Measurements from ENCODE around the gene DGKG.

The DGKG gene

DNA sequence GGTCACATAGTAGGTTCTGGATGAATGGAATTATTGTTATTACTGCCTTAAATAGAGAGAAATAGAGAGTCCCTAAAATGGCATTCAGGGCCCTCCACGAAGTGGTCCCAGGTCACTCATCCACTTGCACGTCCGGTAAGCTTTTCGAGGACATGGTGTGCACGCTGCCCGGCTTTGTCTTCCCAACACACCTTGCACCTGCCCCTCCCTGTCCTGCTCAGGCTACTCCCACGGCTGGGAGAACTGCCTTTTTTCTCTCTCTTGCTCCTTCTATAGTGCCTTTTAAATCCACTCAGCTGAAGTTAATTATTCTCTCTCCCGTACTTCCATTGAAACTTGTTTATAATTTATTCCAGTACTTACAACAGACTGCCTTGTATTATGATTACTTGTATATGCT lies 5.6 kb upstream of the DGKG start:
- no peak for DNase-seq

DNA sequence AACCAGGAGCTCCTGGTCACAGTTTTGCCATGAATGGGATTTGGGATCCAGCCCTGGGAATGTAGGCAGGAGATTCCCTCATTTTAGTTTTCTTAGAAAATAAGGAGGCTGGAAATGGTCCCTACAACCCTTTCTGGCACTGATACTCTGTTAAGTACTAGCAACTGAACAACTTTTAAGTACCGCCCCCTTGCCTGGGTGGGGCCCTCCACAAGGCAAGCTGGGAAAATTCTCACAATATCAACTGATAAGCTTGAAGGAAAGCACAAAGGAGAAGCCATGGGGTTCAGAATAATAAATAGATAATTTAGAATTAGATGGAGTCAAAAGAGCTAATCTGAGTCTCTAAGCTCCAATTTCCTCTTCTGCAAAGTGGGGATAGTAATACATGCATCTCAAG lies 4.2 kb upstream of the DGKG start:
- DNase-seq, result no peak

DNA sequence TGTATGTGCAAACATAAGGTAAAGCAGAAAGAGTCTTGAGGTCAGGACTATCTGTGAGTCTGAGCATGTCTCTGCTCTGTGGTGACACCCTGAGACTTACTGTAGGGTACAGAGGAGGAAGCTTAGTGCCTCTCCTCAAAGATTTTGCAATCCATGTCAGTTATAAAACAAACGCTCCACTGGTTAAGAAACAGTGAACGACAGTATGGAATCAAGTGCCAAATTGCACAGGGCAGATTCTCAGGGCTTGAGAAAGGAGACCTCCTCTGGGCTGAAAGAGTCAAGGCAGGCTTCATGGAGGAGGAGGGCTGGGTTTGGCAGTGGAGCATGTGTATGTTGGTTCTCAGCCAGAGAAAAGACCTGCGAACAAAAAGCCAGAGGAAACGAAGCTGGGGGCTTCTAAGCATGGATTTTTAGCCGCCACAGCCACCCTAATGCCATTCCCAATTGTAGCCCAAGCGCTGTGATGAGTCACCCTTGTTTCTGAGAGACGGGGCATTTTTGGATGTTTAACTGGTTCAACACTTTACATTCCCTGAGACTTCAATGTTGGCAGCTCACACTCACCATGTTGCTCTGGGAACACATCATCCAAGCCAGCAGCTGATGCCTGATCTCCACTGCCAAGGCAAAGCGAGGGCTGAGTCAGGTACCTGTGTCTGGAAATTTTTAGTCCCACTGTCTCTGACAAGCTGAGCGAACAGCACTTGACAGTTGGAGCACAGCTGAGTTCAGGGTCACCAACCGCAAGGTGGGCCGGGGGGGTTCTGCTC lies 3.4 kb upstream of the DGKG start:
- DNase-seq, result no peak

DNA sequence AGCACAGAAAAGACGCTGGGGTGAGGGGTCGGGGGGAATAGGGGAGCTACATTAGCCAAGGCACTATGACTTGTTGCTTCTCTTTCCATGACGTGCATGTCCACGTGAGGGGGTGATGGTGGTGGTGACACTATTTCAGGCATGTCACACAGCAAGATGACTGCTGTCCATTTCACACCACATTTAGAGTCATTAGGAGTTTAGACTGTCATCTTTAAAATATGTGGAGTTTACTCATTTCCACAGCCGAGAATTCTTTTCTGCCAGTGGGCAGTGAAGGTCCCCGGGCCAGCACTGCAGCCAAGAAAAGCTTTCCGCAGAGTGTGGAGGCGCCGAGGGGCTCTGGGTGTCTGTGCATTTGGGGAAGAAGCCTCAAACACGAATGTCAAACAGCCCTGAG lies 954 bp upstream of the DGKG start:
- DNase-seq, result no peak

DNA sequence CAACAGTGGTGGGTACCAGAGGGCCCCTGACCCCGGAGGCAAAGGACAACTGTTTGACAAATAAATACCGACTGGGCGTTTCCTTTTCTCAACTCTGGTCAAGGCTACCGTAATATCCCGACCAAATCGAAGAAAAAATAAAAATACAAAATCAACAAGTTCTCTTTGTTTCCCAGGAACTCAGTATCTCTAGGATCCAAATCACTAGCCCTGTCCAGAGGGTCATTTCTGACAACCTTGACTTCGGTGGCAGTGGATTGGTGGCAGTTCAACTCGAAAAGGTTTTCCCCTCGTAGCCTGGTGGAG lies 456 bp upstream of the DGKG start:
- no peak for DNase-seq

DNA sequence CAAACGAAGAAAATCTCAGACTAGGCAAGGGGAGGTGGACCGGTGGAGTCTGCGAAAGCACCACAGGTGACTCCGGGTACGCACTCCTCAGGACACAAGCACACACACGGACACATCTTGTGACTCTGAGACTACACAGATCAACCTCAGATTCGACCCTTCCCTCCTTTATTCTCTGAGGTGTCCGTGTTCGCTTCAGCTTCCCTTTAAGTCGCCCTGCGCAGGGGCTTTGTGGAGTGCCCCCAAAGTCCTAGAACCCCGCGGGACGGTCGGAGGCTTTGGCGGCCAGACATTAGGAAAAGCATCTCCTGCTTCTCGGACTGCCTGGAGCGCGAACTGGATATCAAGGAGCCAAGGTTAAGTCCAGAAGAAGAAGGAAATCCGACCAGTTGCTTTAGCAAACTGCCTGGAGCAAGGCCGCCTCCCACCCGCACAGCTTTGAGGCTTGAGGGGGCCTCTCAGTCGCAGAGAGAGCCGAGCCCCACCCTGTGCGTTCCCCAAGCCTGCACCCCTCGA lies 730 bp downstream of the DGKG start:
- DNase-seq, result no peak

DNA sequence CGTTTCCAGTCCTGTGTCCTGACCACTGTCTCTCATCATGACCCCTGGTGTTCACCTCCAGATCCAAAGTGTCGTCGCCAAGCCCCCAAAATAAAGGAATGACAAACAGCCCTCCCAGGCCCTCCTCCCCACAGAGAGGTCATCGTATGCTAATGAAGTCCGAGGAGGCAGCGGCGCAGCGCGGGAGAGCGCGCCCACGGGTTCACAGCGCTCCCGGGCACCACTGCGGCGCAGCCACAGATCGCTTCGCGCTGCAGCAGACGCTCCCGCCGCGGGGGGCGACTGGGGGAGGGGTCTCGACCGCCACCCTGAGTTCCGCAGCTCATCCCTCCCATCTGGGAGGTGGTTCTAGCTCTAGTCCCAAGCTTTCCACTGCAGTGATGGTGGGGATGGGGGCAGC lies 1.3 kb downstream of the DGKG start:
- no peak for DNase-seq

DNA sequence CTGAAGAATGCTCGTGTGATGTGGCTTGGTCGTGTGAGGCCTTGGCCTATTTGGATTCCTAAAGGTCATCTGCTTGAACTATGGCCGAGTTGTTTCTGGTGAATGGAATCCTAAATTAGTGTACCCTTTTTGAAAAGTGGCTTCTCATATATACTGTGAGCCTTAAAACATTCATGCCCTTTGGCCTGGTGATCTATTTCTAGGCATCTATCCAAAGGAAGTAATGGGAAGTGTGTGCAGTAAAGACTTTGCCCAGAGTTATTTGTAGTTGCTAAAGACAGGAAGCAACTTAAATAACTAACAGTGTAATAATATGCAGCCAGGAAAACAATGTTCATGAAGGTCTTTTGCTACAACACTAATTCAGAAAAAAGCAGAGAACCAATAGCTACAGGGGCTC lies 3.0 kb downstream of the DGKG start:
- no peak for DNase-seq

DNA sequence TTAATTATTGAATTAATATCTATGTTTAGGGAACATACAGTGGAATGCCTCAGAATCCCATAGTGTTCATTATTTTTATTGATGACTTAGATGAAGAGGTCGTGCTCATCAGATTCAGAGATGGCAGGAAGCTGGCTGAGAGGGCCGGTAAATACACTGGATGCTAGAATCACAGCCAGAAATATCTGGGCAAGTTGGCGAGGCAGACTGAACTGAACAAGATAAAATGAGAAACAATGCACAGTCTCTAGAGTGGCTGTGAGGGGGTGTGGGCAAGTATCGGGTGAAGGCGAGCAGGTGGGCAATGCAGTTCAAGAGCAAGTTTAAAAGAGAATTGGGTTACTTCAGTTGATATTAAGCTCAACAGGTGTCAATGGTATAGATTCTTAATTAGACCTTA lies 5.9 kb downstream of the DGKG start:
- DNase-seq, result no peak

DNA sequence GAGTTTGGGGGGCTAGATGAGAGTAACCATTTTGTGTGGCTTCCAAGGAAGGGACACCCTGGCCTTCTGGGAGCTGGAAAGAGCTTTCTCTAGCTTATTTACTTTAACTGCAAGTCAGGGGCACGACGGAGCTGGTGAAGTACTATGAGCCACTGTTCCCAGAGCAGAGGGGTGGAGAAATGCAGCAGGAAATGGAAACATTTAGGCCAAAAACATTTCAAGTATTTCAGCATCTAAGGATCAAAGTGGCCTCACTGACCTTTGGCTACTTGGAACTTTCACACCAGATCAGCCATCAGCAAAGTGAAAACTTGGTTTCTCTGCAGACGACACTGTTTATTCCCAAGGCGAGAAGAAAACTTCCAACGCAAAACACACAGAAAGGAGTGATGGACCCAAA lies 7.9 kb downstream of the DGKG start:
- no peak for DNase-seq

DNA sequence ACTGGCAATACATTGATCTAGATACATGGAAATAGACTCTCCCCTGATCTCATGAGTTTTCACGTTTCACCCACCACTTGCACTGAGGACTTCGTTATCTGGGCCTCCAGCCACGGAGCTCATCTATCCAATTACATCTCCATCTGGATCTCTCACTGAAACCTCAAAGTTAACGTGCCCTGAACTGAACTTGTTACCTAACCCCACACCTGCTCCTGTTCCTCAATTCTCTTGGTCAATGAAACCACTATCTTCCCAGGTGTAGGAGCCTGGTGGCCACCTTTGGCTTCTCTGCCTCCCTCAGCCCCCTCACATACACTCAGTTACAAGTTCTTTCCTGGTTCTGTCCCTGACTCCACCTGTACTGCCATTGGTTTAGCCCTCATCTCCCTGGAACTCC lies 9.7 kb downstream of the DGKG start:
- no peak for DNase-seq

DNA sequence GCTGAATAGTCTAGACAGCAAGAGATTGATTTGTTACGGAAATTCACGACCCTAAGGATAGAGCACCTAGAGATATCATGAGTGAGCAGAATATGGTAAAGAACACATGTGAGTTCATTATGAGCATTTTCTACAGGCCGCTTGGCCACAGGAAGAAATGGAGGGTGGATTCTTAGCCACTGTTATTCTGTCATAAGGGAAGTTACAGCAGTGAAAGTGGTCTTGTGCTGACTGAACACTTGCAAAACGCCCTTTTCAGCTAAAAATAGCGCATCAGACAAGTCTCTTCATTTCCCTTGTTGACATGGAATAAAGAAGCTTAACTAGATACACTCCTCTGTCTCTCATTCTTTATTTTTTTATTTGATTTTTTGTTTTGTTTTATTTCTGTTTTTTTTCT lies 19.8 kb downstream of the DGKG start:
- DNase-seq, result no peak

DNA sequence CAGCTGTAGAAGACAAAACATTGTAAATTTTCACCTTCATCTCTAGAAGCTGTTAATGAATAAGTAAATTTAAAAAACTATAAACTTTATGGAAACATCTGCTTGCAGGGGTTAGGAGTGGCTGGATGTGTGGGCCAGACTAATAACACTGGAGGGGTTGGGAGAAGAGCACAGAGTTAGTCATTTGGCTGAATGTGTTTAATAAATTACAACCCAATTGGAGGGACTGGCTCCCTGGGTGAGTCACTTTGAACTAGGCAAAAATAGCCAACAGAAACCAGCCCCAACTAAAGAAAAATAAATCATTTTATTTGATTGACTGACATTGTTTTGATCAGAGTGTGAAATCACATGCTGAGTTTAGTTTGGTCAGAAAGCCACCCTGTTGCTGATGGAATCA lies 21.8 kb downstream of the DGKG start:
- no peak for DNase-seq

DNA sequence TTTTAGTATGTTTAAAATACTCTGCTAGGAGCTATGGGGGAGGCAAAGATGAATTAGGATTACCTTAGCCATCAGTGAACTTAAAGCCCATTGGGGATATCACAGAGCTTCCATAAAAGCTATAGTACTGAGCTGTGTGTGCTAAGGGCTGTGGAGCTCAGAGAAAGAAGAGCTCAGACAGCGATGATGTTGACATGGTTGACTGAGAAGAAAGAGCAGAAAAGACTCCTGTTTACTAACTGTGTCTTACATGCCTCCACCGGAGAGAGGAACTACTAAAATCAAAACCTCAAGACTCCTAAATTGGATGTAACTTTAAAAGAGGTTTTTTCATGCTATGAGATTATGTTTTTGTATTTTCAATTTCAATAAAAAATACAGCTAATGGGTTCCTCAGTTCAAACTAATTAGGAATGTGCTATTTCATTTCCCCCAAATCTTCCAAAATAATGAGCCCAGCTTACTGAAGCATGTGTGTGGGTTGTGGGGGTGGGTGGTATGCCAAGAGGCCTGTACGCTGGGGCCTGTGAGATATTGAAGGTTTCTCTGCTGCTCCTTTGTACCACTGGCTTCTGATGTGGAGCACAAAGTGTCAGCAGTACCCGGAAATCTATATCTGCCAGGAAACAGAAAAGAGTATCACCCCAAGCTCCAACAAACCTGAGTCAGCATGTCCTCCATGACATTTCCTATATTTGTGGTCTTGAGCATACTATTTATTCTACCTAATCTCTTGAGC lies 22.7 kb downstream of the DGKG start:
- no peak for DNase-seq

DNA sequence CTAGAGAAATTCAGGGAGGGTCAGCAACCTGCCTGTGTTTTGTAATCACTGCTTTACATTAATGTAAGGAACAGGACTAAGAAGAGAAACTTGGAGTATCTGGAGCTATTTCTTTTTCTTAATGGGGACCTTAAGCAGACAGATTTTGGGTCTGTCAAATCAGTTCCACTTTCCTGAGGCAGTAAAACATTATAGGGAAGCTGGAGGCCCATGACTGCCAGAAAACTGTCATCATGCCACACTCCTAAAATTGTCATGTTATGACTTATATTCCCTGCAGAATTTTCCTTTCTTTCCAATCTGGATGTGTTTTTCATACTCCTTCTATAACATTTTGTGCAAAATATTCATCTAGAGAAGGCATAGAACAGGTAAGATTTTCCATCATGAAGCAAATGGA lies 28.8 kb downstream of the DGKG start:
- no peak for DNase-seq

DNA sequence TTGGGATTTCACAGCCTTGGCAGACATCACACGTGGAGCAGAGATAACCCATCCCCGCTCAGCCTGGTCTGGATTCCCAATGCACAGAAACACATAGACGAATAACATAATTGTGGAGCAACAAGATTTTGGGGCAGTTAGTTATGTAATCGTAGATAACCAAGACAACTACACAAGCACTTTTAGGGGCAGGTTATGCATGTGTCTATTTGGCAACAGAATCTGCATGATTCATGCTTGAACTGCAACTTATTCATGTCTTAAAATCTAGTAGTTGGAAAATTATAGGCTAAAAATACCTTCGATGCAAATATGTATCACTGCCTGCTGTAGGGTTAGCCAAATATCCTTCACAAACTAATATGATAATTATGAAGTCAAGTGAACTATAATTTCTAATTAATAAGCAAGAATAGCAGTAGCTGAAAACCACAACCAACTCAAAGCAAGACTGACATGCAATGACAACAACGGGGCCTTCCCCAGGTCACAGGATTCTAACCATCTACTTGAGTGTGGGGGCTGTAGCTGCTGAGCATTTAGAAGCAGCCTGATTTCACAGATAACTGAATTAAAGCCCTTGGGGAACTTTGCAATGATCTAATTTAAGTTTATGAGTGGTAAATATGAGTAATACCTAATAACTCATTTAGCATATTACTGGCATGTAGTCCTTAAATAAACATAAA lies 31.1 kb downstream of the DGKG start:
- DNase-seq, result no peak

DNA sequence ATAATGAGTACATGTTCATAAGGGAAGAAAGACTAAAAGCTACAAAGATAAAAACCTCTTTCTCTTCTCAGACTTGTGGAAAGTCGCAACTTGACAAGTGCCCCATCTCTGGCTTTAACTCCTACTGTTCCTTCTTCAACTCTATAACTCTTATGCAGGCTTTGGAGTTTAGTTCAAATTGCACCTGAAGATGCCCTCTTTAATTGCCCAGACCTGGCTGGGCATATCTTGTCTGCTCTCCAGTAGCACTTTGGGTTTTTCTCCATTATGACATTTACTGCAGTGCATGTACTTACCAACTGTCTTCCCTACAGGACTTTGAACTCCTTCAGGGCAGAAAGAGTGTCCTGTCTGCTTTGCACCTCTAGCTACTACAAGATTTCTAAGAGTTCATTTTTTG lies 32.4 kb downstream of the DGKG start:
- DNase-seq, result no peak

DNA sequence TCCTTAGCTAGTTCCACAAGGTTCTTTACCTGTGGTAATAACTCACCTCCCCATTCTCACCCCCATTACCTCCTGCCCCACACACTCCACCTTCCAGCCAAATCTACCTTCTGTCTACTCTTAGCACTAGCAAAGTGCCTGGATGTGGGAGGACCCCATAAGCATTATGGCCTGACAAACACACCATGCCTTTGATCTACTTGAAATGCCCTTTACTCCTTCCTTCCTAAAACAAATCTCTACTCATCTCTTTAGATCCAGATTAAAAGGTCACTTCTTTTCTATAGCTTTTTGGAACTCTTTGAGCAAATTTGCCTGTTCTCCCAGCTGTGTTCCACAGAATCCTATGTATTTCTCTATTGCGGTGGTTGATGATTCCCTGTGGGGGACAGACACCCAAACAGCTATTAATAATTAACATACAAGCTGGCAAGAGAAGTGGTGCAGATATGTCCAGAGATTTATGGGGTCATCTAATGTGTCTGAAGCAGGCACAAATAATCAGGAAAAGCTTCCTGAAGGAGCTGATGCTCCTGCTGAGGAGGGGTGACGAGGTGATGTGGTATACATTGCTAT lies 34.0 kb downstream of the DGKG start:
- DNase-seq, result no peak

DNA sequence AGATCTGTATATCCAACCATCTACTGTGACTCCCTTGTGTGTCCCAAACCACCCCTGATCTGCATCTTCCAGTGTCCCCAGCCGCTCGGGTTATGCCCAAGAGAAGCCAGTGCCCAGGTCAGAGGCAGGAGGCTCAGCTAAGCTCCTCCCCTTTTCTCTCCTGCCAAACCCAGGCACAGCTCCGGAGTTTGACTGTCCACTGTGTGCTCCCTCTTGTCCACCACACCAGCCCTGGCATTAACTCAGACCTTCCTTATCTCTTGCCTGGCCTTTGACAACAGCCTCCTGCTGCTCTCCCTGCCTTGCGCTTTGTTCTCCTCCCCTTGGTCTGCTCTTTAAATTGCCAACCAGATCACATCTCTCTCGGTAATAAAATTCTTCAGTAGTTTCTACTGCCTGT lies 39.3 kb downstream of the DGKG start:
- DNase-seq, result no peak

DNA sequence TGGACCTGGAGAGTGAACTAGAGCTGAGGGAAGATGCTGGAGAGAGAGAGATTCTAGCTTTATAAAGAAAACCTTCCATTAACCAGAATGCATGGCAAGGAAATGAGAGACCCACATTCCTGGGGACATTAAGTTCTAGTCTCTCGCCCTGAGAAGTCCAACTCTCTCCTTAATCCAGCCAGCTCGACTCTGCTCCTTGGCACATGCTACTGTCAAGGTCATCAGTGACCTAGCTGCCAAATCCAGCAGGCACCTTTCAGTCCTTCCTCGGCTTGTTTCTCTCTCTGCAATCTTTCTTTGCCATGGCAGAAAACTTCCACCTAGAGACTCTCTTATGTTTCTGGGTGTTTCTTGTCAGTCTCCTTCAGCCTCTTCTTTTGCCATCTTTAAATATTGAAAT lies 40.3 kb downstream of the DGKG start:
- DNase-seq, result no peak

DNA sequence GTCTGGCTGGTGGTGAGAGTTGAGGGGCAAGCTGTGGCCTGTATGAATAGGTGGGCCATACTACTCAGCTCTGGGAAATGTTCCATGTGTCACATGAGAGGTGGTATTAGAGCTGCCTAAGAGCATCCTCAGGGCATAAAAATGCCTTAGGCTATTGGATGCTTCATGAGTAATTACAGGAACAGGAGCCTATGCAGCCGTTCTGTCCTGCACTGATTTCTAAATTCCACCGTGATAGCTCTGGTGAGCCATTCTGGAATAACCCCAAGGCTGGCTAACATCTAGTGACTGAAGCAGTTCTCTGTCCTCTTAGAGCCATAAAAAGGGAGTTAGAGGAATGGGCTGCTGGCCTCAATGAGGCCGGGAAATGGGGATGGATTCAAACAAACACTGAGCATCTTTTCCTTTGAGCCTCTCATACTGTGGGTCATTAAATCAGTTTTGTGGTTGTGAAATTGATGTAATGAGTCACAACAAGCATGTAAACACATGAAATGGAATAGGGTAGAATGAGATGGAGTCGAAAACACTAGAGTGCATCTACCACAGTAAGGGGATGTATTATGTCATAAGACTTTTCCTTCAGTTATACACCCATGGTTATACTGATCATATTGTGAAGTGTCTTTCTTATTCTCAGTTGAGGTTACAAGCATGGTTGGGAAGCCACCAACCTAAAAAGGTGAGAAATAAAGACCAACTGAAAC lies 41.0 kb downstream of the DGKG start:
- DNase-seq, result no peak

DNA sequence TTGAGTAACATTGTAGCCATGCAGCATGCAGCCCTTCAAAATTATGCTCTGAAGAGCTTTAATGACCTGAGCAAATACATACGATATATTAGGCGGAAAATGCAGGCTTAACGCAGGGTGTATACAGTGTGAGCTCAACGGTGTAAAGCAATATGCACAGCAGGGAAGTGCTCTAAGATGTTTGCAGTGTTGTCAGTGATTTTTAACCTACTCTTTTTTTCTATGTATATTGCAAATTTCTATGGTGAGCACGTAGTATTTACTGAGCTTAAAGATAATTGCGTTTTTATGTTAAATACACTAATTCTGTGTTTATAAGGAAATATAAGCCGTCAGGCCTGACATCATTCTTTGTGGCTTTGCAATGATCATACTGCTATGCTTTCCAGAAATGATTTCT lies 42.1 kb downstream of the DGKG start:
- DNase-seq, result no peak

DNA sequence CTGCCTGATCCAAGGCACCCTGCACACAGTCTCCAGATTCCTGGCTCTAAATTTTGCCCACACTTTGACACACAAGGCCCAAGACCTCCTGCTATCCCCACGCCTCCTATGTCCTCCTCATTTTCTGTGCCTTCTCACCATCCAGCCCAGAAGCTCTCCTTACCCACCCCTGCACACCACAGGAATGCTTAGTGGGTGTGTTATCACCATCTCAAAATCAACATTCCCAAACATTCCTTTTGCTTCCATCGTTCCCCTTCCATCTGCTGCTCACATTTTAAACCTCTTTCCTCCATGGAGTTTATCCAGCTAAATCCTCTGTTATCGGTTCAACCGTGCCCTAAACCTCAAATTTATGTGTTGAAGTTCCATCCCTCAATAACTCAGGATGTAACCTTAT lies 43.9 kb downstream of the DGKG start:
- no peak for DNase-seq
